ENCODE measurements around the gene PDE6A. TPM values are rescaled to one million over a fixed set of nuclear protein-coding genes. Genes with fewer than 3 reads are reported as not detected.

Gene PDE6A
- total and polyA plus RNA-seq, 8 donors, result 0.14 to 0.24 (median 0.18) TPM; not detected in 2

DNA sequence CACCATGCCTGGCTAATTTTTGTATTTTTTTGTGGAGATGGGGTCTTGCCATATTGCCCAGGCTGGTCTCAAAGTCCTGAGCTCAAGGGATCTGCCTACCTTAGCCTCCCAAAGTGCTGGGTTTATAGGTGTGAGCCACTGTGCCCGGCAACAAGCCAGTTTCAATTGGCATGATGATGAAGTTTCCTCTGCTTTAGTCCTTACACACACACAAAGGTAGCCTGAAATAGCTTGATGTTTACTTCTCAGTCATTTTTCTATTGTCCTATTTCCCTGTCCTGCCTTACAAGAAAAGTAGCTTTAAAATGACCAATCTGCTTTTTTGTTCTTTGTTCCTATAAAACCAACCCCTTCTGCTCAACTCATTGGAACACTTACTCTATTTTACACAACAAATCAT lies 33.6 kb downstream of the PDE6A start:
- DNase-seq, result no peak
- H3K9me3 ChIP-seq, result no peaks in the 10 kb centered on the region
- no peaks in the 10 kb centered on the region for H3K27me3 ChIP-seq
- no peak overlapping the region for H3K27ac ChIP-seq
- no peaks in the 10 kb centered on the region for H3K36me3 ChIP-seq
- H3K4me3 ChIP-seq, result no peak overlapping the region
- intact Hi-C loops (cut with DNase I), result no loop called here
- peaks cover 0 to 4% of the 10 kb centered on the region in 2 donors for H3K4me1 ChIP-seq
- TF ChIP-seq, protein P1, sequence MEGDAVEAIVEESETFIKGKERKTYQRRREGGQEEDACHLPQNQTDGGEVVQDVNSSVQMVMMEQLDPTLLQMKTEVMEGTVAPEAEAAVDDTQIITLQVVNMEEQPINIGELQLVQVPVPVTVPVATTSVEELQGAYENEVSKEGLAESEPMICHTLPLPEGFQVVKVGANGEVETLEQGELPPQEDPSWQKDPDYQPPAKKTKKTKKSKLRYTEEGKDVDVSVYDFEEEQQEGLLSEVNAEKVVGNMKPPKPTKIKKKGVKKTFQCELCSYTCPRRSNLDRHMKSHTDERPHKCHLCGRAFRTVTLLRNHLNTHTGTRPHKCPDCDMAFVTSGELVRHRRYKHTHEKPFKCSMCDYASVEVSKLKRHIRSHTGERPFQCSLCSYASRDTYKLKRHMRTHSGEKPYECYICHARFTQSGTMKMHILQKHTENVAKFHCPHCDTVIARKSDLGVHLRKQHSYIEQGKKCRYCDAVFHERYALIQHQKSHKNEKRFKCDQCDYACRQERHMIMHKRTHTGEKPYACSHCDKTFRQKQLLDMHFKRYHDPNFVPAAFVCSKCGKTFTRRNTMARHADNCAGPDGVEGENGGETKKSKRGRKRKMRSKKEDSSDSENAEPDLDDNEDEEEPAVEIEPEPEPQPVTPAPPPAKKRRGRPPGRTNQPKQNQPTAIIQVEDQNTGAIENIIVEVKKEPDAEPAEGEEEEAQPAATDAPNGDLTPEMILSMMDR (IDR thresholded peaks at IDR 0.05), result no peak
- no peak for ATAC-seq

DNA sequence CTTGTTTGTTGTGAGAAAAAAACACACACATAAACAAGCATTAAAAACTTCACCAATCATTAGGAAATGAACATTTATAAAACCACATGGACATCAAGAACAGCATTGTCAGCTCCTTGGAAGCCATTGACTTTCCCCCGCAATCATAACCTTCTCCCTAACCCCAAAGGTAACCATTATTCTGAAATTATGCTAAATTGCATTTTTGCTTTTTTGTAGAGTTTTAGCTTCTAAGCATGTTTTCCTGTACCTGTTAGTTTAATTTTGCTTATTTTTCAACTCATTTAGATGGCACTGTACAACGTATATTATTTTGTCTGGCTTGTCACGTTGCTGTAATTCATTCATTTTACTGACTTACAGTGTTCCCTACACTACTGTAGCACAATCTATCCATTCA lies 36.8 kb downstream of the PDE6A start:
- Histone ChIP-seq H3K4me1 (no peaks in the 10 kb centered on the region), H3K36me3 (no peaks in the 10 kb centered on the region), H3K9me3 (no peaks in the 10 kb centered on the region), H3K4me3 (no peak overlapping the region), H3K27me3 (no peaks in the 10 kb centered on the region), H3K27ac (no peak overlapping the region)
- TF ChIP-seq, protein P1 (IDR thresholded peaks at IDR 0.05), result no peak
- ATAC-seq, result no peak
- intact Hi-C loops (cut with DNase I), result no loop called here
- DNase-seq, result no peak

DNA sequence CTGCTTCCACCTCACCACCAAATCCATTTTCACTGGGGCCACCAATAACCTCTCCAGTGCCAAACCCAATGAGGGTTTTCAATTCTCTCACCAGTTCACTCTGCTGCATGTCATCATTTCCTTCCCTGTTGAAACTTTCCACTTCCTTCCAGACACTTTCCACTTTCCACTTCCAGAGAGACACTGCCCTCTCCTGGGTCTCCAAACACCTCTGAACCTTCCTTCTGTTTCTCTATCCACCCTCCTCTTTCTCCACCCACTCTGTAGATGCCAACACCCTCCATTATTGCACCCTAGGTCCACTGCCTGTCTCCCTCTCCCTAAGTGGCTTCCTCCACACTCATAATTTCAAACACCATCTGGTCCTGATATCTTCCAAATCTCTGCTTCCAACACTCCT lies 39.6 kb downstream of the PDE6A start:
- no peaks in the 10 kb centered on the region for H3K27me3 ChIP-seq
- TF ChIP-seq, protein P1 (IDR thresholded peaks at IDR 0.05), result no peak
- no peaks in the 10 kb centered on the region for H3K9me3 ChIP-seq
- intact Hi-C loops (cut with DNase I), result no loop called here
- no peaks in the 10 kb centered on the region for H3K36me3 ChIP-seq
- H3K4me3 ChIP-seq, result no peak overlapping the region
- DNase-seq (no peak), ATAC-seq (no peak)
- no peaks in the 10 kb centered on the region for H3K4me1 ChIP-seq
- no peak overlapping the region for H3K27ac ChIP-seq

DNA sequence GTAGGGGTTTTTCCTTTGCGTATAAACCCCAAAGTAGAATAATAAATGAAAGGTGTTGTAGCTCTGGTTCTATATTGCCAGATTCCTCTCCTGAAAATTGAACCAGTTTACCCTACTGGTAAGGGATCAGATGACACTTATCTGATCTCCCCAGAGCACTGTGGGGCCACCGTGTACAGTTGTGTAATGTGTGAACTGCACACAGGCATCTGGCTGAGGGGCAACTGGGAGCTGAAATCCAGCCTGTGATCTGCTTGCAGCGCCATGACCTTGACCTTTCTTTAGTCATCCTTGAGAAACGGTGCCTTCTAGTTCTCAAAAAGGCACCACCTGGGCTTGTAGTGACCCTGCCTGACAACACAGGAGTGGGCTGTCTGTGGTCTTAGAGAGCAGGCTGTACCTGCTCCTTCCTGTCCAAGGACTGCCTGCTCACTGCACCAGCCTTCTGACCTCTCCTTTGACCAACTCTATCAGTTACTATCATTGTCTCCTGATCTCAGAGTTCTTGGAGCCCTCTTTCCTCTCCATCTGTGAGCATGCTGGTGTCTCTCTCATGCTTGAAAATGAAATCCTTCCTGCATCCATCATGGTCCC lies 40.2 kb downstream of the PDE6A start:
- DNase-seq, result no peak
- H3K27me3 ChIP-seq, result no peaks in the 10 kb centered on the region
- H3K9me3 ChIP-seq, result no peaks in the 10 kb centered on the region
- TF ChIP-seq, protein P1 (IDR thresholded peaks at IDR 0.05), result no peak
- H3K4me3 ChIP-seq, result no peak overlapping the region
- intact Hi-C loops (cut with DNase I), result no loop called here
- ATAC-seq, result no peak
- no peaks in the 10 kb centered on the region for H3K4me1 ChIP-seq
- no peaks in the 10 kb centered on the region for H3K36me3 ChIP-seq
- H3K27ac ChIP-seq, result no peak overlapping the region

DNA sequence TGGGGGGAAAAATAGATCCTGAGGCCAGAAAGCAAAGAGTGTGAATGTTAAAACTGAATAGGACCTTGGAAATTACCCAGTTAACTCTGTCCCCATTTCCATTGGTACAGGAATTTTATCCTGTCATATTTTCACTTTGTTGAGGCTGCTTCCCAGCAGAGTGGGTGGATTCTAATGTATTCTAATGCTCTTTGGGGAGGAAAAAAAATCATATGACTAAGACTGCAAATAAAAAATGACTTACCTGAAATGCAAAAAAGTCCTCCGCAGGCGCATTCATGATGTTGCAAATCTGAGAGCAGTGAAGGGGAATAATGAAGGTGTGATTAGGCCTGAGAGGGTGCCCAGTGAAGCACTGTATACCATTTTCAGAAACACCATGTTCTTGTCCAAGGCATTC lies 41.2 kb downstream of the PDE6A start:
- Histone ChIP-seq H3K27ac (no peak overlapping the region), H3K4me3 (no peak overlapping the region), H3K9me3 (no peaks in the 10 kb centered on the region), H3K27me3 (no peaks in the 10 kb centered on the region), H3K36me3 (no peaks in the 10 kb centered on the region), H3K4me1 (no peaks in the 10 kb centered on the region)
- TF ChIP-seq, protein P1 (IDR thresholded peaks at IDR 0.05), result no peak
- no peak for ATAC-seq
- no peak for DNase-seq
- intact Hi-C loops (cut with DNase I), result no loop called here
